ENCODE results near the gene GPR3. TPM values are rescaled to one million over a fixed set of nuclear protein-coding genes. Genes with fewer than 3 reads are reported as not detected.
"Not testable (repeated sequence)": the region's sequence is repeated elsewhere in the genome, so short reads cannot be mapped to it uniquely, and the experiment has no call there.

GPR3 gene
- total RNA-seq, 2 experiments from 2014 or later, result 0.64 to 0.74 TPM

DNA sequence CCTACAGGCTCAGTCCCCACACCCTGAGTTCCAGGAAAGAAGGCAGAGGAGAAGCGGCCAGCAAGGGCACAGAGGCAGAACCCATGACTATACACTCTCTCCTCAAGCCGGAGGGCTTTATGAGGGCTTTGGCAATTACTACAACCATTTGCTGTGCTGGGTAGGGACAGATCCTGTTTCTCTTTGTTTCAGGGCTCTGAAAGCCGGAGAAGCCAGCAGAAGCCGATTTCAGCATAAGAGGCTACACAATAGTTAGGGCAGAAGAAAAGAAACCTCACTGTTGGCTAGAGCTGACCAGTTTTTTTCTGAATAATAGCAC lies 13.9 kb downstream of the GPR3 start:
- no peaks in the 10 kb centered on the region for H3K9me3 Mint-ChIP-seq
- intact Hi-C loops (cut with micrococcal nuclease), result no loop called here
- peaks cover 19% of the 10 kb centered on the region for H3K4me1 Mint-ChIP-seq (ENCODE audit: low read depth)
- DNase-seq, result no peak
- H3K27ac Mint-ChIP-seq, result peak overlapping the region; percentile 32
- H3K4me3 Mint-ChIP-seq, result no peak overlapping the region
- no peaks in the 10 kb centered on the region for H3K27me3 Mint-ChIP-seq (ENCODE audit: low read depth)
- CTCF ChIA-PET, result no interaction called here
- peaks cover 2% of the 10 kb centered on the region for H3K36me3 Mint-ChIP-seq (ENCODE audit: low read depth)

DNA sequence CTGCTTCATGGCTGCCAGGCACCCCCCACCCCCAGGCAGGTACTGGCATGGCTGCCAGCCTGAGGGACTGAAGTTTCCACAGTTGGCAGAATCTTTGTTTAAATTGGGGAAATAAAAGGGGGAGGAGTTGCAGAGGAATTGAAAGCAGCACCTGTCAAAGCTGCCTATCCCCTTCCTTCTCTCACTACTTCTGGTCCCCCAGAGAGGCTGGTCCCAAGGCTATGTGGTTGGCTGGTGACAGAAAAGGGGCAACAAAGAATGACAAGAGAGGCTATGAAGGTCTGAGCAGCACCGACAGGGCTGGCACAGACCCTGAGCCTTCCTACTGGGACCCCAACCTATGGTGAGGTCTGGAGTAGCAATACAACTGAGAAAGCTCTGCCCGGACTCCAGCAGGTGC lies 14.4 kb downstream of the GPR3 start:
- H3K9me3 Mint-ChIP-seq; H3K36me3 Mint-ChIP-seq (ENCODE audit: low read depth); intact Hi-C loops (cut with micrococcal nuclease); H3K4me3 Mint-ChIP-seq; DNase-seq; CTCF ChIA-PET; H3K27ac Mint-ChIP-seq; H3K27me3 Mint-ChIP-seq (ENCODE audit: low read depth): not testable (repeated sequence)
- peaks cover 19% of the 10 kb centered on the region for H3K4me1 Mint-ChIP-seq (ENCODE audit: low read depth)

DNA sequence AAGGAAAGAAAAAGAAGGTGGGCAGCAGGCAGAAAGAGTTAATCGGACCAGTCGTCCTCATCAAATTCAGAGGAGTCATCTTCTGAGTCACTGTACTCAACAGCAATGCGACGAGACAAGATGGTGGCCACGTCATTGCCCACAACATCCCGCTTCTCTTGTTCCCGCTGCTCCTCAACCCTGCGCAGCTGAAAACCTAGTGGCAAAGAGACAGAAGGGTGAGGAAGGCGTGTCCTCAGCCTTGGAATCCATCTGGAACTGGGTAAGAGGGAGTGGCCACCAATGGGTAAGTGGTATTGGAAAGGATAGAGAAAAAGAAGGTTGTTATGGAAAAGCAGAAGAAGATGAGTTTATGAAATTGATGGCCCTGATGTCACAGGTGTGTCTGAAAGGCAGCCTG lies 15.7 kb downstream of the GPR3 start:
- no peak for DNase-seq
- Mint-ChIP-seq H3K36me3 (ENCODE audit: low read depth) (peaks cover 9% of the 10 kb centered on the region), H3K4me3 (no peak overlapping the region), H3K27ac (no peak overlapping the region), H3K27me3 (ENCODE audit: low read depth) (no peaks in the 10 kb centered on the region), H3K4me1 (ENCODE audit: low read depth) (peaks cover 12% of the 10 kb centered on the region), H3K9me3 (no peaks in the 10 kb centered on the region)
- intact Hi-C loops (cut with micrococcal nuclease), result no loop called here
- CTCF ChIA-PET, result no interaction called here

DNA sequence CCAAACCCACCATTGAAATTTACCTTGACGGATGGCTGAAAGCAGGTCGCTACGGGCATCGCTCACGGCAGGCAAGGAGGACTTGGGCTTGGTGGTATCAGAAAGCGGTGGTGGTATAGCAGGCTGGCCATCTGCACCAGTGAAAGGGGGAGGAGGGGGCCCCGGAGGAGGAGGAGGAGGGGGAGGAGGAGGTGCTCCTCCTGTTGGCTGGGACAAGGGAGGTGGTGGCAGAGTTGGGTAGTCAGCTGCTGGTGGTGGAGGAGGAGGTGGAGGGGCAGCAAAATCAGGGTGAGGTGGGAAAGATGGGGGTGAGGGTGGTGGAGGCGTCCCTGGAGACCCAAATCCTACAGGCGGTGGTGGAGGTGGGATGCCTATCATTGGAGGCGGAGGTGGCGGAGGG lies 17.2 kb downstream of the GPR3 start:
- Mint-ChIP-seq H3K9me3 (no peaks in the 10 kb centered on the region), H3K27ac (no peak overlapping the region), H3K4me3 (no peak overlapping the region), H3K36me3 (ENCODE audit: low read depth) (peaks cover 18% of the 10 kb centered on the region), H3K27me3 (ENCODE audit: low read depth) (no peaks in the 10 kb centered on the region), H3K4me1 (ENCODE audit: low read depth) (no peaks in the 10 kb centered on the region)
- intact Hi-C loops (cut with micrococcal nuclease), result no loop called here
- CTCF ChIA-PET, result interaction anchor here (1.3 to 2.0 kb wide), 3 partner anchors 13 to 147 kb away, joined by 4 to 10 read pairs (median 5); no protein-coding TSS in a partner anchor
- no peak for DNase-seq

DNA sequence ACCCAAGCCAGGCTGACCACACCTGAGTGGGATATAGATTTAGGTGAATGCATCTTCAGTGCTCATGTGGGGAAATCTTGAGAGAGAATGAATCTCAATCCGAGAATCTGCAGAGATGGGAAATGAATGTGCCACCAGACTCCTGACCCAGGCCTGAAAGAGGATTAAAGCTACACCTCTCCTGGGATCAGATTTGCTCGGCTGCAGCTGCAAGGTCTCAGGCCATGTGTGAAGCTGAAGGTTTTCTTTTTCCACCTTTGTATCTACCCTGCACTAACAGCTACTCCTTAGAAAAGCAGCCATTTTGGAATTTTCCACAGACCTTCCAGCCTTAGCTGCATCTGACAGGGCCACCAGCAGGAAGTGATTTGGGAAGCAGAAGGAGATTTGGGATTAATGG lies 18.3 kb downstream of the GPR3 start:
- H3K9me3 Mint-ChIP-seq, result no peaks in the 10 kb centered on the region
- H3K4me1 Mint-ChIP-seq (ENCODE audit: low read depth), result no peaks in the 10 kb centered on the region
- intact Hi-C loops (cut with micrococcal nuclease), result no loop called here
- no peaks in the 10 kb centered on the region for H3K27me3 Mint-ChIP-seq (ENCODE audit: low read depth)
- no peak overlapping the region for H3K4me3 Mint-ChIP-seq
- CTCF ChIA-PET, result interaction anchor here (0.5 to 2.0 kb wide), 5 partner anchors 10 to 767 kb away, joined by 3 to 10 read pairs (median 4); no protein-coding TSS in a partner anchor
- peaks cover 24% of the 10 kb centered on the region for H3K36me3 Mint-ChIP-seq (ENCODE audit: low read depth)
- no peak for DNase-seq
- no peak overlapping the region for H3K27ac Mint-ChIP-seq

DNA sequence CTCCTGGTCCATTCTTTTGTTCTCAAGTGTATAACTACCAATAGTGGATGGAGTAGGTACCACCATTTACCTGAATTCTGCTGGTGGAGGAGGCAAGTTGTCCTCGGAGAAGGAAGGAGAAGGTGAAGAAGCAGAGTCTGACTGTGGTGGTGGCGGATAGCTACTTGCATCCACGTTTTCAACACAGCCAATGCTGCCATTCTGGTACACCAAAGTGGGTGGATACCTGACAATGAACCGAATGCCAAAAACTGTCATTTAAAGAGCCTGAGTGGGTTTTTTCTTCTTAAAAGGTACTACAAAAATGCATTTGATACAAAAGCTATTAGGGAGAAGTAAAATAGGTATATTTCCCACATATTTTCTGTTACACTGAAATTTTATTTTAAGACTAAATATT lies 20.1 kb downstream of the GPR3 start:
- Mint-ChIP-seq H3K27me3 (ENCODE audit: low read depth) (no peaks in the 10 kb centered on the region), H3K9me3 (no peaks in the 10 kb centered on the region), H3K4me1 (ENCODE audit: low read depth) (peaks cover 8% of the 10 kb centered on the region), H3K27ac (no peak overlapping the region), H3K36me3 (ENCODE audit: low read depth) (peaks cover 36% of the 10 kb centered on the region), H3K4me3 (no peak overlapping the region)
- no peak for DNase-seq
- intact Hi-C loops (cut with micrococcal nuclease), result no loop called here
- CTCF ChIA-PET, result interaction anchor here (1.0 to 1.7 kb wide), 8 partner anchors 9 to 250 kb away, joined by 3 to 6 read pairs (median 4); no protein-coding TSS in a partner anchor

DNA sequence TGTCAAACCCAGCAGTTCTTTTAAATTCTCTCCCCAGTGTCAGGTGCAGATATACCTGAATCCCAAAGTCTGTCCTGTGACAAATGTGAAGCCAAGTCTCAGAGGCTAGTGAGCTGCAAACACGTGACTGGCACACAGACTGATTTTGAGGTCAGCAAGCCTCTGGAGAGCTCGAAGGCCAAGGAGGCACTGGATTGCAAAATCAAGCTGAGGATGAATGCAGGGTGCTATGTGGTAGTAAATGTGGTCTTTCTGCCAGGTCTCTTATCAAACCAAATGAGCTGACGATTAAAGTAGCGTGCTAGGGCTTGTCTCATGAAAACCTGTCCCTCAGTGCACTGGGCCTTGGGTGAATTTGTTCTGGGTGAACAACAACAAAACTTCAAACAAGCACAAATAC lies 20.6 kb downstream of the GPR3 start:
- Mint-ChIP-seq H3K4me3 (no peak overlapping the region), H3K4me1 (ENCODE audit: low read depth) (peaks cover 11% of the 10 kb centered on the region), H3K27me3 (ENCODE audit: low read depth) (no peaks in the 10 kb centered on the region), H3K9me3 (no peaks in the 10 kb centered on the region), H3K27ac (no peak overlapping the region), H3K36me3 (ENCODE audit: low read depth) (peaks cover 36% of the 10 kb centered on the region)
- DNase-seq, result no peak
- CTCF ChIA-PET, result interaction anchor here (0.7 to 2.6 kb wide), 8 partner anchors 10 to 250 kb away, joined by 3 to 9 read pairs (median 4); no protein-coding TSS in a partner anchor
- intact Hi-C loops (cut with micrococcal nuclease), result no loop called here

DNA sequence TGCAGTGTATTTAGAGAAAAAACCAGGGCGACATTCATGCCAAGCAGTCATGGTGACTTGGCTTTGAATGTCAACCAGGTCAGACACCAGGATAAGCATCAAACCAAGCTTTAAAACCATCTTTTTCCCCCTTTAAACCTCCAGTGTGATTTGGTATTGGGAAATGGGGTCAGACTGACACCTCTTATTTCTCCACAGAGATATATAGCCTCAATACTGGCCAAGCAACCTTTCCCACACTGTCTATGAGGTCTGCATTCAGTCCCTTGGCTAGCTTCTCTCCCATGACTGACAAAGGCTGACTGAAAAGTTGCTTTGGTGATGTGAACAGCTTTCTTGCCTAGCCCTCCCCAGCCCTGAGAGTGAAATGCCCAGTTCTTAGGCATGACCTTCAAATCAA lies 21.7 kb downstream of the GPR3 start:
- Mint-ChIP-seq H3K9me3 (no peaks in the 10 kb centered on the region), H3K4me1 (ENCODE audit: low read depth) (peaks cover 22% of the 10 kb centered on the region), H3K27ac (no peak overlapping the region), H3K4me3 (no peak overlapping the region), H3K36me3 (ENCODE audit: low read depth) (peaks cover 40% of the 10 kb centered on the region), H3K27me3 (ENCODE audit: low read depth) (no peaks in the 10 kb centered on the region)
- intact Hi-C loops (cut with micrococcal nuclease), result no loop called here
- CTCF ChIA-PET, result interaction anchor here (0.6 to 3.8 kb wide), 7 partner anchors 11 to 310 kb away, joined by 3 to 29 read pairs (median 4); no protein-coding TSS in a partner anchor
- no peak for DNase-seq

DNA sequence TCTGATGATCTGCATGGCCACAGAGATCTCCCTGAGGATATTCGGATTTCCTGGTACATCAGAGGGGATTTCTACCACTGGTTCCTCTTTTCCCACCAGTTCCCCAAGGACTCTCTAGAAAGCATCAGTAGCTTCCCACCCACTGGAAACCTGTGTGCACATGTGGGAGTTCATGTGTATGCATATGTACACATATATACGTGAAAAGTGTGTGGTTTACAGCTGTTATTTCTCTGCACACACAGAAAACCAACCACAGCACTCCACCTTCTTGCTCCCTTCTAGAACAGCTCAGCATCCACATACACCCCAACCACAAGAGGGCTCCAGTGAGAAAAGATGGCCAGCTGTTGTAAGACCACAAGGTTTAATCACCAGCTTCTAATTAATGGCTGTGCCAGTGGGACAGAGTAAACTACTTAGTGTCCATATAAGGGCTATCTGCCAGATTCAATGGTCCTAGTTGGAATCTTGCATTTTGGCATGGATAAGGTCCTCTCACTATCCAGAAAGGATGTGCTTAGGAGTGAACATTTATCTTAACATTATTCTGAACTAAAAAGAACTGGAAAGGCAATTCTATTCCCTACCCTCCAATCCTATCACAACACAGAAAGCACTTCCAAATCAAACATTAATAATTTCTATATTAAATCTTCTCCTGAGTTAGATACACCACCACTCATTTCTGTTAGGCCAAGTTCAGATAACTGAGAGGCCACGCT lies 24.1 kb downstream of the GPR3 start:
- Mint-ChIP-seq H3K36me3 (ENCODE audit: low read depth) (peaks cover 40% of the 10 kb centered on the region), H3K4me1 (ENCODE audit: low read depth) (peaks cover 38% of the 10 kb centered on the region), H3K9me3 (no peaks in the 10 kb centered on the region), H3K4me3 (no peak overlapping the region), H3K27me3 (ENCODE audit: low read depth) (no peaks in the 10 kb centered on the region), H3K27ac (no peak overlapping the region)
- CTCF ChIA-PET, result interaction anchor here (0.5 to 3.8 kb wide), 25 partner anchors 8 to 321 kb away, joined by 3 to 29 read pairs (median 4); partner anchors contain the start of gene WASF2
- intact Hi-C loops (cut with micrococcal nuclease), result loop anchor here (1.0 to 5.0 kb wide), 3 partner anchors 105 to 246 kb away; no protein-coding TSS in a partner anchor
- DNase-seq, result peak; percentile 72

DNA sequence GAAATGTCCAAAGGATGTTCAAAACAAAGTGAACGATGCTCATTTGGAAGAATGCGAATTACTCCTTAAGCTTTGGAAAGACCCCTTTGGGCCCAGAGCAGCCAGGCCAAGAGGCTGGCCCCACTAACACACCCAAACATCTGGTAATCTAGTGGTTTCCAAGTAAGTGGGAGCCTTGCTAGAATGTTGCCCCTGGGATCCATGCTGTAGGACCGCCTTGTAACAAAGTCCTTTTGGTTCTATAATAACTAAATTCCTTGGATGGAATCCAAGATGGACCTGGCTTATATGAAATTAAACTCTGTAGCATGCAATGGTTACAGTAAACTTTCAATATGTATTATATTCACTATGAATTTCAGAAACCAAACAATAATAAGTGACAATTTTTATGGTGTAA lies 25.3 kb downstream of the GPR3 start:
- Mint-ChIP-seq H3K4me1 (ENCODE audit: low read depth) (peaks cover 46% of the 10 kb centered on the region), H3K27ac (peak overlapping the region; percentile 82), H3K36me3 (ENCODE audit: low read depth) (peaks cover 36% of the 10 kb centered on the region), H3K4me3 (no peak overlapping the region), H3K9me3 (no peaks in the 10 kb centered on the region), H3K27me3 (ENCODE audit: low read depth) (no peaks in the 10 kb centered on the region)
- CTCF ChIA-PET, result interaction anchor here (0.6 to 3.8 kb wide), 6 partner anchors 18 to 188 kb away, joined by 3 to 29 read pairs (median 3); no protein-coding TSS in a partner anchor
- intact Hi-C loops (cut with micrococcal nuclease), result loop anchor here (1.0 to 5.0 kb wide), 3 partner anchors 28 to 245 kb away; partner anchors contain the start of gene WASF2
- no peak for DNase-seq

DNA sequence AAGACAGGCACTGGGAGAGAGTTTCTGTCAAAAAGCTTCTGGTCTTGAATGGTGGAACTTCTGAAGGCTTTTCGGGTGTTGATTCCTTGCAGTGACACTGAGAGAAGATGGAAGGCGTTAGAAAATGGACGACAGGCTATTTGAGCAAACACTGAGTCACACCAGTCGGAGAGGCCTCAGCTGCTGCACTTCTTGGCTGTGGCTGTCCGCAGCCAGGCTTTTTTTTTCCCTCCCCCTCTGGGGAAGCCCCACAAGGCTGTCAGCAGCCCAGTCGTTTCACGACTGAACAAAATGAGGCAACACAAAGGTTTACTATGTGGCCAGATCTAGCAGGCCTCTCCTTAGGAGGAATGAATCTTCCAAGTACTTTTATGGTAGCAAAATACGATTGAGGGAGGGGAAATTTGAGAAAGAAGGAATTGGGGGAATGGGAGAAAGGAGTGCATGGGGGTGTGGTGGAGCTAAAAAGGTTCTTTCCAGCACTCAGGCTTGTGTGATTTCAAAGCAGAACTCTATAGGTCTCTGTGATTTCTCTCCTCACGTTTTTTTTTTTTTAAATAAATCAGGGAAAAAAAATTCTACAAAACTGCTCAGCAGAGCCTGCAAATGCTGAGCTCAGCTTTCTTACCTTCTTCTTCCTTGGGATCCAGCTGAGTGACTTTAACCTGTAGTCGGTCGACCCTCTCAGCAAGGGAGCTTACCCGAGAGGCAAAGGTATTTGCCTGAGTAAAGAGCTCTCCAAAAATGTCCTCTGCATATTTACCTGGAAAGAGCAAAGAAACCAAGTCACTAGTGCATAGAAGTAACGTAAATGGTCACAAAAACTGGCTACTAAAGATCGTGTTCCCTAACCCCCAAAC lies 26.1 kb downstream of the GPR3 start:
- Mint-ChIP-seq H3K36me3 (ENCODE audit: low read depth) (peaks cover 31% of the 10 kb centered on the region), H3K9me3 (no peaks in the 10 kb centered on the region), H3K4me3 (no peak overlapping the region), H3K27me3 (ENCODE audit: low read depth) (no peaks in the 10 kb centered on the region), H3K27ac (peak overlapping the region; percentile 82), H3K4me1 (ENCODE audit: low read depth) (peaks cover 49% of the 10 kb centered on the region)
- CTCF ChIA-PET, result interaction anchor here (0.6 to 1.9 kb wide), 8 partner anchors 27 to 251 kb away, joined by 3 to 4 read pairs (median 3); partner anchors contain the start of gene AHDC1
- DNase-seq, result peak; percentile 80
- intact Hi-C loops (cut with micrococcal nuclease), result loop anchor here (1.0 to 5.0 kb wide), 3 partner anchors 27 to 244 kb away; partner anchors contain the start of gene WASF2

DNA sequence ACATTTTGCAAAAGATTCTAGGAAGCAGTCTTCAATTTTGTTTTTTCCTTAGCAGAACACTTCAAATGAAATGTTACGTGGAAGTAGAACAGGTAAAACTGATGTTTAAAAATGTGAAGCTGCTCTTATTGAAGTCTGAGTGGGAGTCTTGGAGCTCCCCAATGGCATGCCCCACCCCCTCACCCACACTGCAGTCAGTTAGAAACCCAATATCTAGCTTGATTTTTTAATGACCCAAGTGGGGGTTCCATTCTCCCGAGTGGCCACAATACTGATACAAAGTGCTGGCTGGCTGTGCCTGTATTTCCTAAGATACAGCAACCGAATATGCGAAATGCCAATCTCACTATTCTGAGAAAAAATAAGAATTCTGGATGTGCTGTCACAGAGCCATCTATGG lies 31.3 kb downstream of the GPR3 start:
- intact Hi-C loops (cut with micrococcal nuclease), result no loop called here
- CTCF ChIA-PET, result interaction anchor here (0.6 to 2.0 kb wide), 4 partner anchors 8 to 744 kb away, joined by 3 to 7 read pairs (median 3); no protein-coding TSS in a partner anchor
- no peaks in the 10 kb centered on the region for H3K27me3 Mint-ChIP-seq (ENCODE audit: low read depth)
- peaks cover 15% of the 10 kb centered on the region for H3K36me3 Mint-ChIP-seq (ENCODE audit: low read depth)
- DNase-seq, result no peak
- peak overlapping the region; percentile 21 for H3K27ac Mint-ChIP-seq
- H3K9me3 Mint-ChIP-seq, result no peaks in the 10 kb centered on the region
- H3K4me3 Mint-ChIP-seq, result no peak overlapping the region
- peaks cover 68% of the 10 kb centered on the region for H3K4me1 Mint-ChIP-seq (ENCODE audit: low read depth)
